SJSA1 (cell line): ENCODE results near the gene SNX2. TPM values are rescaled to one million over a fixed set of nuclear protein-coding genes. Genes with fewer than 3 reads are reported as not detected.
A peak's percentile ranks its signal among the peaks of the same experiment; 100 is the strongest.
"Not testable (repeated sequence)": the region's sequence is repeated elsewhere in the genome, so short reads cannot be mapped to it uniquely, and the experiment has no call there.

ENCODE experiments used
- DNase-seq, 2 experiments: peaks; one replicate each; pipeline ENCODE4 v3.0.0-alpha.2; 2015 to 2020; ENCODE audit warnings: low spot score in 2 of 2, low read depth in 1 of 2
- H3K27ac ChIP-seq: fragments of 250-450 bp; sonication (Bioruptor Pico); 2 replicates; pipeline ENCODE4 v1.5.1; 2020; ENCODE audit warnings: mild to moderate bottlenecking, moderate library complexity
- H3K27me3 ChIP-seq: fragments of 250-450 bp; sonication (Bioruptor Pico); replicated peaks from 2 replicates; pipeline ENCODE4 v1.5.1; 2020; ENCODE audit warnings: mild to moderate bottlenecking, moderate library complexity
- H3K36me3 ChIP-seq: fragments of 250-450 bp; sonication (Bioruptor Pico); 2 replicates; pipeline ENCODE4 v1.5.1; 2020; ENCODE audit warnings: mild to moderate bottlenecking
- H3K4me1 ChIP-seq: fragments of 250-450 bp; sonication (Bioruptor Pico); replicated peaks from 2 replicates; pipeline ENCODE4 v1.6.1; 2021; ENCODE audit warnings: mild to moderate bottlenecking
- H3K4me3 ChIP-seq: fragments of 250-450 bp; sonication (Bioruptor Pico); 2 replicates; pipeline ENCODE4 v1.5.1; 2020; ENCODE audit warnings: mild to moderate bottlenecking
- H3K9me3 ChIP-seq: fragments of 250-450 bp; sonication (Bioruptor Pico); replicated peaks from 2 replicates; pipeline ENCODE4 v1.5.1; 2020; ENCODE audit warnings: mild to moderate bottlenecking
- total RNA-seq: library from RNA; depleted of rRNA; stranded (reverse); fragments of >200 nt; shearing (Covaris generic); gene quantifications from 2 replicates; pipeline ENCODE4 v1.2.3, GENCODE V29; 2014

SNX2 gene
- total RNA-seq, 1 experiment from 2014 or later, result 91.4 TPM

DNA sequence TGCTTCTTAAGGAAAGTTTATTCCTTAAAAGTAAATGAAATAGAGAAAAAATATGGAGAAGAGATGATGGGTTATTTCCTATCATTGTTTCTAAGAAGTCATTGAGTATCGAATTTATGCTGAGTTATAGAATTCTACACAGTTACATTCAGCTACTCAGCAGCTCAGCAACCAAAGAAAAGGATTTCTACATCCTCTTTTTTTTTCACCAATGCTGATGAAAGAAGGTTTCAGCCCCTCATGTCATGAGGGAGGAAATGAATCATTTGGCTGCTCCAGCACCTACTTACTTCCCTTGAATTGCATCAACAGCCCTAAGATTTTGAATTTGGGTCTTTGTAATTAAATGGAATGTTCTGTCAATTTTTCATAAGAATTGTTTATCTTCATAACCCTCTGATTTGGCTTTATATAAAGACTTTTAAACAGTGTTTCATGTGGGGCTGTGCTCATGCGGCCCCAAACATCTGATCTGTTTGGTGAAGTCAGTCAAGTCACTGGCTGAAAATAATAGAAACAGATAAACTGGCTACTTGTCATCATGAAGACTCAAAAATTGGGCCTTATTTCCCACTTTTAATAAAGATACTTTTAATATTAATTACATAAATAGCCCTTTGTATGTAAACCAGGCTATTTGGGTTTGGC is 18.5 kb upstream of the SNX2 start:
- Histone ChIP-seq H3K27ac (peak overlapping the region; percentile 18; the same call in 1 of the 2 replicates), H3K36me3 (no peaks in the 10 kb centered on the region)
- peak in 1 of 2 experiments; percentile 29 for DNase-seq

DNA sequence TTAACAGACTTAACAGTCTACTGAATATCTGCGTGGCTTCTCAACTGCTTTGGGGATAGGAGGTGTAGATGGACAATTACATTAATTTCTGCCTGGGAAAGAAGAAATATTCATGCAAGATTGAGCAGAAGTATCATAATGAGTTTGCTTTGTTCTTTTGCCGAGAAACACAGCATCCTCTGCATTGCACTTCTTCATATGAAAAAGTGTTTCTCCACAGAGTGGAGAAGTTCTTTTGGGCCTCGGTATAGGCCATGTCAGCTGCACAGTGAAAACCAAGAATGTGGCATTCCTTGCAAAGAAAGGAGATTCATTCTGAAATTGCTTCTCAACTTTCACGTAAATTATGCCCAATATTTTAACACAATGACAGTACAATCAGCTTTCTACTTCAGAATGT is 17.6 kb upstream of the SNX2 start:
- no peaks in the 10 kb centered on the region for H3K36me3 ChIP-seq
- no peak overlapping the region for H3K4me3 ChIP-seq
- H3K4me1 ChIP-seq, result peaks cover 22% of the 10 kb centered on the region
- H3K27ac ChIP-seq, result no peak overlapping the region
- H3K9me3 ChIP-seq, result no peaks in the 10 kb centered on the region
- no peaks in the 10 kb centered on the region for H3K27me3 ChIP-seq
- no peak for DNase-seq

More for the DNA sequence above, 18.5 kb upstream of the SNX2 start:
- H3K9me3 ChIP-seq, result no peaks in the 10 kb centered on the region
- peaks cover 15% of the 10 kb centered on the region for H3K4me1 ChIP-seq
- H3K4me3 ChIP-seq, result no peak overlapping the region
- no peaks in the 10 kb centered on the region for H3K27me3 ChIP-seq

DNA sequence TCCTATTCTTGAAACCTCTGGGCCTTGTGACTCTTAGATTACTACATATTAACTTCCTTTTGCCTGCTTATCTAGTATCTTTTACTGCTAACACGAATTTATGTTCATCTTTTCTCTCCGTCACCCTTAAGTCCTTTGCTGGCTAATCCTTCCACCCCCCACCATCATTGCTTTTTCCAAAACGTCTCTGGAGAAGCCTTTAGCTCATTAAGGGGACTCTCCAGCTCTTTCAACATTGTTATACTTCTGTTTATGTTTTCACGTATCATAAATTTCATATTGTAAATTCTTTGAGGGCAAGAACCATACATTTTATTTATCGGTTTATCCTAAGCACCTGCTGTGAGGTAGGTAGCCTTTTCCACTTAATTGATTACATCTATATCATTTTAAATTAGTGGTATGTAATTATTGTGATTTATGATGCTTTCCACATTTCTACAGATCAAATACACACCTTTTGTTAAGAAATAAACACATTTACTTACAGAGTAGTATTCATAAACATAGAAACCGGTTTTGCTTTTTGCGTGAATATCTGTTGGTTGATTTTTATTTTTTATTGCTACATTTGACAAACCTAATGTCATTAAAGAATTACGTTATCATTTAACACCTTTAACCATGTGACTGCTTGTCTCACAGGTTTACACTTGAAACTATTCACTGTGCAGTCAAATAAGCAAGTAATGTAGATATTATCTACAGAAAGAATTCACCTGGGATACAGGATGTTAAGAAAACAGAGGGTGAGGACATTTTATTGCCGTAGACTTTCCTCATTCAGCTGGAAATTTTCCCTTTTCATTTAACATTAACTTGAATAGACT is 15.4 kb upstream of the SNX2 start:
- DNase-seq, result no peak
- no peak overlapping the region for H3K27ac ChIP-seq
- peaks cover 23% of the 10 kb centered on the region for H3K4me1 ChIP-seq
- no peak overlapping the region for H3K4me3 ChIP-seq
- H3K9me3 ChIP-seq, result no peaks in the 10 kb centered on the region
- H3K36me3 ChIP-seq, result no peaks in the 10 kb centered on the region
- H3K27me3 ChIP-seq, result no peaks in the 10 kb centered on the region

DNA sequence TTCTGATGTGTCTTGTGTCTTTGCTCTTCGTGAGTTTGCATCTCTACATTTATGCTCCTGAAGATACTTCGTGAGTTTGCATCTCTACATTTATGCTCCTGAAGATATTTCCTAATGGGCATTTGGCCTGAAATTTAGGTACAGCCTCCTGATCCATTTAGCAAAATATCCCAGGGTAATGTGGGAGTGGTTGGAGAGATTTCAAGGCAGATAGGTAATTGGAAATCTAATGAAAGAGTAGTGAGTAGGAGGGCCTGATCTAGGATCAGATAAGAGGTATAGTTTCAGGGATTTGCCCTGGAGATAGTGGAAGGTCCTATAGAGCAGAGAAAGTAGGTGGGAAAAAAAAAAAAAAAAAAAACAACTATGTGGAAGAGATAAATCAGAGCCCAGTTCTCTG is 14.6 kb upstream of the SNX2 start:
- H3K4me1 ChIP-seq, result peaks cover 23% of the 10 kb centered on the region
- DNase-seq, result no peak

DNA sequence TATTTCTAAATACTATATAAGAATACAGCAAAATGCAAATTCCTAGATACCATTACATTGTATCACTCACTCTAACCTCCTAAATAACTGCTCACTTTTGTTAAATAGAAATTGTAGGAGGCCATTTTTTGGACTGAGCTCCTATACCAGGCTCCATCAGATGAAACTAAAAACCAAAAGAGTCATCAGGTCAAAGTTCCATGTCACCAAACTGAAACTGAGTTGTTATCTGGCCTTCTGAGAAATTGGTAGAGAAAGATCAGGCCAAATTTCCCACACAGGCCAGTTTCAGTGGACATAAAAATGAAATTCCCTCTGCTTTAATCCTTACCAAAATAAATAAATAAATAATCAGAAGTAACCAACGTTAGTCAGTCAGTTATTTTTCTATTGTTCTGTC is 13.8 kb upstream of the SNX2 start:
- peaks cover 17% of the 10 kb centered on the region for H3K4me1 ChIP-seq
- no peaks in the 10 kb centered on the region for H3K36me3 ChIP-seq
- H3K9me3 ChIP-seq, result no peaks in the 10 kb centered on the region
- H3K27ac ChIP-seq, result peak overlapping the region; percentile 55
- H3K27me3 ChIP-seq, result no peaks in the 10 kb centered on the region
- DNase-seq, result peak in 1 of 2 experiments; percentile 46
- no peak overlapping the region for H3K4me3 ChIP-seq

More for the DNA sequence above, 14.6 kb upstream of the SNX2 start:
- H3K9me3 ChIP-seq, result no peaks in the 10 kb centered on the region
- H3K27me3 ChIP-seq, result no peaks in the 10 kb centered on the region
- no peaks in the 10 kb centered on the region for H3K36me3 ChIP-seq
- H3K27ac ChIP-seq, result no peak overlapping the region
- no peak overlapping the region for H3K4me3 ChIP-seq

DNA sequence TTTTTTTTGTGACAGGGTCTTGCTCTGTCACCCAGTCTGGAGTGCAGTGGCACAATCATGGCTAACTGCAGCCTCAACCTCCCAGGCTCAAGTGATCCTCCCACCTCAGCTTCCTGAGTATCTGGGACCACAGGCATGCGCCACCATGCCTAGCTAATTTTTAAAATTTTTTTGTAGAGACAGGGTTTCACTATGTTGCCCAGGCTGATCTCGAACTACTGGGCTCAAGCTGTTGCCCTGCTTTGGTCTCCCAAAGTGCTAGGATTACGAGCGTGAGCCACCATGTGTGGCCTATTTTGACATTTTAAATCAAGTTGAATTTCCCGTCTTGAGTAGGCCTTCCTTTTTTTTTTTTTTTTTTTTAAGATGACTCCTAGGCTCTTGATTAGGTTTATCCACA is 13.0 kb upstream of the SNX2 start:
- H3K27ac ChIP-seq, H3K27me3 ChIP-seq, H3K9me3 ChIP-seq, DNase-seq, H3K36me3 ChIP-seq, H3K4me3 ChIP-seq: not testable (repeated sequence)
- H3K4me1 ChIP-seq, result peaks cover 12% of the 10 kb centered on the region

DNA sequence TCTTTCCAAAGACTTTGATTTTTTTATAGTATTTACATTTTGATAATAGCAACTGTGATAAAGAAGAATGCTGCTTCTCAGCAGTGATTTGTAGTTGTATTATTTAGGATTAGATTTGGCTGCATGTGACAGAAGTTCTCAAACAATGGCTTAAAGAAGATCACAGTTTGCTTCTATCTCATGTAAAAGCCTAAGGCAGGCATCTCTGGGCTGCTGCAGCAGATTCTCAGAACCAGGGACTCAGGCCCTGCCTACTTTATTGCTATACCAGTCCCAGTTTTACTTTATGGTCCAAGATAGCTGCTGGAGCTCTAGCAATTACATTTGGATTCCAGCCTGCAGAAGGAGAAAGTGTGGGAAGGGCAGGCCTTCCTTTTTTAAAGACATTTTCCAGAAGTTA is 8.8 kb upstream of the SNX2 start:
- Histone ChIP-seq H3K36me3 (no peaks in the 10 kb centered on the region), H3K27ac (no peak overlapping the region), H3K27me3 (no peaks in the 10 kb centered on the region), H3K9me3 (no peaks in the 10 kb centered on the region), H3K4me1 (peaks cover 10% of the 10 kb centered on the region), H3K4me3 (no peak overlapping the region)
- no peak for DNase-seq

DNA sequence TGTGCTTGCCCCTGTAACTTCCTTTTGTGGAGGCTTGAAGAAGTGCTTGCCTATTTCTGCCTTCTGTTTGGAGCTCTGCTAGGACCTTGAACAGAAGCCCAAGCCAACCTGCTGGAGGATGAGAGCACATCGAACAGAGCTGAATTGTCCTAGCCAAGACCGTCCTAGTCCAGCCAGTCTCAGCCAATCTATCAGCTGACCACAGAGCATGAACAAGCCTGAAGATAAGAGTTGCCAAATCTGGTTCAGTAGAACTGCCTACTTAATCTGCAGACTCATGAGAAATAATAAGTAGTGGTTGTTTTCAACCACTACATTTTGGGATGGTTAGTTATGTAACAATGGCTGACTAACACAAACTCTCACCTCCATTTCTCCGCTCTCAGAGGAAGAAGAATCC is 4.4 kb upstream of the SNX2 start:
- Histone ChIP-seq H3K4me1 (peaks cover 27% of the 10 kb centered on the region), H3K27me3 (no peaks in the 10 kb centered on the region), H3K27ac (no peak overlapping the region), H3K9me3 (no peaks in the 10 kb centered on the region), H3K36me3 (peaks cover 4% of the 10 kb centered on the region), H3K4me3 (no peak overlapping the region)
- no peak for DNase-seq

DNA sequence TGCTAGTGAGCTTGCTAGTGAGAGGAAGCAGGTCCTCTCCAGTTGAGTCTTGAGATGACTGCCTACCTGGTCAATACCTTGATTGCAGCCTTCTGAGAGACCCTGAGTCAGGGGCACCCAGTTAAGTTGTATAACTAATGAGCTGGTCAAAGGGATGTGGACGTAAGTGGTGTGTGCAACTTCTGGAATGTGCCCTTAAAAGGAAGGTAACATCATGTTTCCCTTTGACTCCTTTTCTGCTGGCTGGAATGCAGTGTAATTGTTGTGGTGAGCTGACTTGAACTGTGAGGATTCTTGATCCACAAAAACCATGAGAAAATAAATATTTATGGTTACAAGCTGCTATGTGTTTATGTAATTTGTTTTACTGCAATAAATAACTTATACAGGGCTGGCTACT is 2.4 kb upstream of the SNX2 start:
- peak; percentile 77 to 91 for DNase-seq
- no peaks in the 10 kb centered on the region for H3K9me3 ChIP-seq
- peak overlapping the region; percentile 41 for H3K27ac ChIP-seq
- no peaks in the 10 kb centered on the region for H3K27me3 ChIP-seq
- H3K36me3 ChIP-seq, result peaks cover 4% of the 10 kb centered on the region
- H3K4me1 ChIP-seq, result peaks cover 37% of the 10 kb centered on the region
- H3K4me3 ChIP-seq, result no peak overlapping the region

DNA sequence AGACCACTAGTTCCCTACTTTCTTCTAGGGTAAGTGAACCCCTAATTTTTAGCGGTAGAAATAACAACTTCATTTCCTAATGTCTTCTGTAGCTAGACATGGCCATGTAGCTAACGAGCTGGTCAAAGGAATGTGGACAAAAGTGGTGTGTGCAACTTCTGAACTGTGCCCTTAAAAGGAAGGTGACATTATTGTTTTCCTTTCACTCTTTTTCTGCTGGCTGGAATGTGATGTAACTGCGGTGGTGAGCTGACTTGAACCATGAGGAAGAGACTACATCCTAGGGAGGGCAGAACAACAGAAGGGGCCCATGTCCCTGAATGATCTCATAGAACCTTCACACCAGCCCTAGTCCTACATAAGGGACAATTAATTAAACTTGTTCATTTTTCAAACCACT is 1.3 kb upstream of the SNX2 start:
- Histone ChIP-seq H3K4me1 (peaks cover 37% of the 10 kb centered on the region), H3K4me3 (no peak overlapping the region), H3K36me3 (peaks cover 4% of the 10 kb centered on the region), H3K9me3 (no peaks in the 10 kb centered on the region), H3K27me3 (no peaks in the 10 kb centered on the region), H3K27ac (no peak overlapping the region)
- peak in 1 of 2 experiments; percentile 52 for DNase-seq

DNA sequence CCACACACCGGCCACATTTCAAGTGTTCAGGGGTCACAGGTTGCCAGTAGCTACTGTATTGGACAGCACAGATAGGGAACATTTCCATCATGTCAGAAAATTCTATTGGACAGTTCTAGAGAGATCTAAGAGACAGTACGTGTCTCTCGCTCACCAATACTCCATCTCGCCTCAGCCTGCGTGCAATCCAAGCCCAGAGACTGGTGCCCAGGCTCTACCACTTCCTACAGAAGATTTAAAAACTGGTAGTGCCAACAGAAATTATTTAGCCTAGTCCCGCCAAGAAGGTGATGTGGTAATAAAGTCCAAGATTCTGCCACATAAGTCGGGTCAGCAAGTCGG is 390 bp upstream of the SNX2 start:
- Histone ChIP-seq H3K27me3 (no peaks in the 10 kb centered on the region), H3K9me3 (no peaks in the 10 kb centered on the region), H3K27ac (no peak overlapping the region), H3K4me3 (peak overlapping the region; percentile 84), H3K36me3 (peaks cover 4% of the 10 kb centered on the region), H3K4me1 (peaks cover 37% of the 10 kb centered on the region)
- no peak for DNase-seq

DNA sequence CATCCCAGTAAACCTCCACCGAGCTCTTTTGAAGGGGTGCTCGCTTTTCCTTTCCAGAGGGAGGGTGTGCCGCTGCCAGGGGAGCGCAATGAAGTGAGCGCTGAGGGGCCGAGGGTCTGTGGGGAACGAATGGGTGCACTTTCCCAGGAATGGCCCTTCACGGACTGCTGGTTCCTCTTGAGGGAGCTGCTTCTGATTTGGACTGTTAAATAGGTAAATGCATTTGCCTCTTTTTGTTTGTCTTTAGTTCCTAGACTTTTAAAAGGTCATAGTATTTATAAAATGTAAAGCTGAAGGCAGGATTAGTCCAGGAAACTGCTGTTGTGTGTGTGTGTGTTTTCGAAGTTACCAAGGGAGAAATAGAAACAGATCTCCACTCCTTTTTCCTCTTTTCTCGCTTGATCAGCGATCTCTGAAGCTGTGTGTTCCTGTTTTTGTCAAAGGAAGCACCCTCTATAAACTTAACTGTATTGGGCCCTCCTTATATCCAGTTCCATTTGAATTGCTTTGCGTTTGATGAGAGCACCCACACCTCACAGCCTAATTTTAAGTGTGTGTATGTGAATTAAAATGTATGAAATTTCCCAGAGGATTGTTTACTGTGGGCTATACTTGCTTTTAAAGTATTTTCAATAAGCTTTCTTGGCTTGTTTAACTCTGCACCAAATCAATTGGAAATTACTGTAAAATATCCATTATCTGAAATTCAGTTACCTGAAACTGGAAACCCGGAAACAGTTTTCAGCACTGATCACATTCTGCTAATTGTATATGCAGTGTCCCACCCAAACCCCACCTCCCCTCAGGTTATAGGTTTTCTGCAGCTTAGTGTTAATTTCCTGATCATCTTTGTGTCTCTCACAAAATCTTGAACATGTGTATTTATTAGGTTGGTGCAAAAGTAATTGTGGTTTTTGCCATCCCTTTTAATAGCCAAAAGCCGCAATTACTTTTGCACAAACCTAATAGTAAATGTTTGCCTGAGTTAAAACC is 966 bp downstream of the SNX2 start:
- DNase-seq, result no peak
- peaks cover 4% of the 10 kb centered on the region for H3K36me3 ChIP-seq
- no peaks in the 10 kb centered on the region for H3K27me3 ChIP-seq
- H3K9me3 ChIP-seq, result no peaks in the 10 kb centered on the region
- peak overlapping the region; percentile 47 for H3K27ac ChIP-seq
- H3K4me1 ChIP-seq, result peaks cover 37% of the 10 kb centered on the region
- peak overlapping the region; percentile 84 for H3K4me3 ChIP-seq

DNA sequence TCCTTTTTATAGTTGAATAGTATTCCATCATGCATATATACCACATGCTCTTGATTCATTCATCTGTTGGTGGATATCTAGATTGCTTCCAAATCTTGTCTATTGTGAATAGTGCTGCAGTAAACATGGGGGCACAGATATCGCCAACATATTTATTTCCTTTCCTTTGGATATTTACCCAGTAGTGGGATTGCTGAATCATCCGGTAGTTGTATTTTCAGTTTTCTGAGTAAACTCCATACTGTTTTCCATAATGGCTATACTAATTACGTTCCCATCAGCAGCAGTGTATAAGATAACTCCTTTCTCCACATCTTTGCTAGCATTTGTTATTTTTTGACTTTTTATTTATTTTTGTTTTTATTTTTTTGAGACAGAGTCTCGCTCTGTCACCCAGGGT is 3.3 kb downstream of the SNX2 start:
- no peaks in the 10 kb centered on the region for H3K9me3 ChIP-seq
- no peak overlapping the region for H3K27ac ChIP-seq
- no peak for DNase-seq
- H3K27me3 ChIP-seq, result no peaks in the 10 kb centered on the region
- no peak overlapping the region for H3K4me3 ChIP-seq
- peaks cover 22% of the 10 kb centered on the region for H3K4me1 ChIP-seq
- peaks cover 4% of the 10 kb centered on the region for H3K36me3 ChIP-seq
